Measurements from ENCODE around the gene BMPR1A. TPM values are rescaled to one million over a fixed set of nuclear protein-coding genes. Genes with fewer than 3 reads are reported as not detected.
A peak's percentile ranks its signal among the peaks of the same experiment; 100 is the strongest.

BMPR1A gene
- total RNA-seq, 2 donors from 2014 or later, result 37.4 to 50.9 TPM

DNA sequence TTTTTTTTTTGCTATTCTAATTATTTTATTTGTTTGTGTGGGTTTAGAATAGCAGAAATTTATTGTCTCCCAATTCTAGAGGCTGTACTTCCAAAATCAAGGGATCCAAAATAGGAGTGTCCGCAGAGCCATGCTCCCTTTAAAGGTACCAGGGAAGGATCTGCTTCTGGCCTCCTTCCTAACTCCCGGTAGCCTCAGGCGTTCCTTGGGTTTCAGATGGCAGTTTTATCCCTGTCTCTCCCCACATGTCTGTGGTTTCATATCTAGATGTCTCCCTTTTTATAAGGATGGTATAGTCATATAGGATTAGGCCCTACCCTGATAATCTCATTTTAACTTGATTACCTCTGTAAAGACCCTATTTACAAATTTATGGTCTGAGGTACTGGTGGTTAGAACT, 48.4 kb downstream of the BMPR1A start:
- no peak overlapping the region for H3K9ac ChIP-seq (ENCODE audit: low read depth in 2 of 2, low read length in 2 of 2)
- H3K27ac ChIP-seq, result no peak overlapping the region
- H3K27me3 ChIP-seq, result no peaks in the 10 kb centered on the region
- DNase-seq, result no peak
- intact Hi-C loops (cut with DNase I), result no loop called here
- TF ChIP-seq, protein P1, sequence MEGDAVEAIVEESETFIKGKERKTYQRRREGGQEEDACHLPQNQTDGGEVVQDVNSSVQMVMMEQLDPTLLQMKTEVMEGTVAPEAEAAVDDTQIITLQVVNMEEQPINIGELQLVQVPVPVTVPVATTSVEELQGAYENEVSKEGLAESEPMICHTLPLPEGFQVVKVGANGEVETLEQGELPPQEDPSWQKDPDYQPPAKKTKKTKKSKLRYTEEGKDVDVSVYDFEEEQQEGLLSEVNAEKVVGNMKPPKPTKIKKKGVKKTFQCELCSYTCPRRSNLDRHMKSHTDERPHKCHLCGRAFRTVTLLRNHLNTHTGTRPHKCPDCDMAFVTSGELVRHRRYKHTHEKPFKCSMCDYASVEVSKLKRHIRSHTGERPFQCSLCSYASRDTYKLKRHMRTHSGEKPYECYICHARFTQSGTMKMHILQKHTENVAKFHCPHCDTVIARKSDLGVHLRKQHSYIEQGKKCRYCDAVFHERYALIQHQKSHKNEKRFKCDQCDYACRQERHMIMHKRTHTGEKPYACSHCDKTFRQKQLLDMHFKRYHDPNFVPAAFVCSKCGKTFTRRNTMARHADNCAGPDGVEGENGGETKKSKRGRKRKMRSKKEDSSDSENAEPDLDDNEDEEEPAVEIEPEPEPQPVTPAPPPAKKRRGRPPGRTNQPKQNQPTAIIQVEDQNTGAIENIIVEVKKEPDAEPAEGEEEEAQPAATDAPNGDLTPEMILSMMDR (IDR thresholded peaks at IDR 0.05), result no peak
- no peaks in the 10 kb centered on the region for H3K4me1 ChIP-seq
- no peaks in the 10 kb centered on the region for H3K9me3 ChIP-seq
- no peaks in the 10 kb centered on the region for H3K36me3 ChIP-seq
- no peak overlapping the region for H3K4me3 ChIP-seq

- Histone ChIP-seq H3K27me3 (no peaks in the 10 kb centered on the region), H3K27ac (no peak overlapping the region), H3K9me3 (no peaks in the 10 kb centered on the region), H3K4me1 (no peaks in the 10 kb centered on the region), H3K4me3 (no peak overlapping the region), H3K36me3 (no peaks in the 10 kb centered on the region), H3K9ac (ENCODE audit: low read depth in 2 of 2, low read length in 2 of 2) (no peak overlapping the region)
- no peak for DNase-seq
- TF ChIP-seq, protein P1 (IDR thresholded peaks at IDR 0.05), result no peak
- intact Hi-C loops (cut with DNase I), result no loop called here
Observed at GRCh38 chr10:86813101-86813500, 56.7 kb downstream of the BMPR1A start.

GRCh38 chr10:86813982-86814381, 57.6 kb downstream of the BMPR1A start:
- Histone ChIP-seq H3K27me3 (no peaks in the 10 kb centered on the region), H3K36me3 (no peaks in the 10 kb centered on the region), H3K9me3 (no peaks in the 10 kb centered on the region), H3K9ac (ENCODE audit: low read depth in 2 of 2, low read length in 2 of 2) (no peak overlapping the region), H3K4me1 (no peaks in the 10 kb centered on the region), H3K4me3 (no peak overlapping the region), H3K27ac (no peak overlapping the region)
- TF ChIP-seq, protein P1 (IDR thresholded peaks at IDR 0.05), result no peak
- DNase-seq, result no peak
- intact Hi-C loops (cut with DNase I), result no loop called here

GRCh38 chr10:86815035-86815617, 58.7 kb downstream of the BMPR1A start:
- no peak overlapping the region for H3K9ac ChIP-seq (ENCODE audit: low read depth in 2 of 2, low read length in 2 of 2)
- no peaks in the 10 kb centered on the region for H3K4me1 ChIP-seq
- H3K9me3 ChIP-seq, result no peaks in the 10 kb centered on the region
- H3K27me3 ChIP-seq, result no peaks in the 10 kb centered on the region
- intact Hi-C loops (cut with DNase I), result no loop called here
- no peaks in the 10 kb centered on the region for H3K36me3 ChIP-seq
- H3K4me3 ChIP-seq, result no peak overlapping the region
- DNase-seq, result no peak
- TF ChIP-seq, protein P1 (IDR thresholded peaks at IDR 0.05), result no peak
- H3K27ac ChIP-seq, result peak overlapping the region; percentile 5

- intact Hi-C loops (cut with DNase I), result no loop called here
- H3K9ac ChIP-seq (ENCODE audit: low read depth in 2 of 2, low read length in 2 of 2), result no peak overlapping the region
- no peaks in the 10 kb centered on the region for H3K9me3 ChIP-seq
- no peak overlapping the region for H3K4me3 ChIP-seq
- no peak for DNase-seq
- no peaks in the 10 kb centered on the region for H3K36me3 ChIP-seq
- no peaks in the 10 kb centered on the region for H3K27me3 ChIP-seq
- no peaks in the 10 kb centered on the region for H3K4me1 ChIP-seq
- TF ChIP-seq, protein P1 (IDR thresholded peaks at IDR 0.05), result no peak
- H3K27ac ChIP-seq, result peak overlapping the region; percentile 5
Observed at GRCh38 chr10:86815640-86816039, 59.2 kb downstream of the BMPR1A start.
